ENCODE measurements around the gene CDC123. TPM values are rescaled to one million over a fixed set of nuclear protein-coding genes. Genes with fewer than 3 reads are reported as not detected.

Gene CDC123
- total RNA-seq, 1 donor from 2014 or later = 71.1 TPM

- H3K9me3 Mint-ChIP-seq (ENCODE audit: low read depth) = no peaks in the 10 kb centered on the region
- H3K4me3 Mint-ChIP-seq (ENCODE audit: low read depth) = no peak overlapping the region
- H3K36me3 Mint-ChIP-seq (ENCODE audit: insufficient read depth) = peaks cover 30% of the 10 kb centered on the region
- no peak for DNase-seq (ENCODE audit: low spot score, unreplicated experiment)
- peaks cover 4% of the 10 kb centered on the region for H3K4me1 Mint-ChIP-seq (ENCODE audit: low read depth)
- no peak for TF ChIP-seq CTCF (IDR thresholded peaks at IDR 0.05; ENCODE audit: unreplicated experiment)
- peak overlapping the region; percentile 77 for H3K27ac Mint-ChIP-seq
- H3K27me3 Mint-ChIP-seq = no peaks in the 10 kb centered on the region
These were observed 39.2 kb downstream of the CDC123 start for GRCh38 chr10:12235116-12235694.

GRCh38 chr10:12235796-12236195 lies 39.8 kb downstream of the CDC123 start:
- H3K9me3 Mint-ChIP-seq (ENCODE audit: low read depth) = no peaks in the 10 kb centered on the region
- H3K4me3 Mint-ChIP-seq (ENCODE audit: low read depth) = no peak overlapping the region
- DNase-seq (ENCODE audit: low spot score, unreplicated experiment) = no peak
- peaks cover 4% of the 10 kb centered on the region for H3K4me1 Mint-ChIP-seq (ENCODE audit: low read depth)
- no peak for TF ChIP-seq CTCF (IDR thresholded peaks at IDR 0.05; ENCODE audit: unreplicated experiment)
- peaks cover 29% of the 10 kb centered on the region for H3K36me3 Mint-ChIP-seq (ENCODE audit: insufficient read depth)
- peak overlapping the region; percentile 69 for H3K27ac Mint-ChIP-seq
- no peaks in the 10 kb centered on the region for H3K27me3 Mint-ChIP-seq

- Mint-ChIP-seq H3K4me3 (ENCODE audit: low read depth) (no peak overlapping the region), H3K27me3 (no peaks in the 10 kb centered on the region), H3K4me1 (ENCODE audit: low read depth) (peaks cover 4% of the 10 kb centered on the region), H3K9me3 (ENCODE audit: low read depth) (no peaks in the 10 kb centered on the region), H3K36me3 (ENCODE audit: insufficient read depth) (peaks cover 32% of the 10 kb centered on the region), H3K27ac (no peak overlapping the region)
- DNase-seq (ENCODE audit: low spot score, unreplicated experiment) = no peak
- no peak for TF ChIP-seq CTCF (IDR thresholded peaks at IDR 0.05; ENCODE audit: unreplicated experiment)
These were observed 41.6 kb downstream of the CDC123 start for GRCh38 chr10:12237265-12238220.

- DNase-seq (ENCODE audit: low spot score, unreplicated experiment) = no peak
- TF ChIP-seq CTCF (IDR thresholded peaks at IDR 0.05; ENCODE audit: unreplicated experiment) = no peak
- Mint-ChIP-seq H3K9me3 (ENCODE audit: low read depth) (no peaks in the 10 kb centered on the region), H3K27me3 (no peaks in the 10 kb centered on the region), H3K4me3 (ENCODE audit: low read depth) (no peak overlapping the region), H3K27ac (no peak overlapping the region), H3K4me1 (ENCODE audit: low read depth) (peaks cover 4% of the 10 kb centered on the region), H3K36me3 (ENCODE audit: insufficient read depth) (peaks cover 30% of the 10 kb centered on the region)
These were observed 42.8 kb downstream of the CDC123 start for GRCh38 chr10:12238821-12239220.

- Mint-ChIP-seq H3K27me3 (no peaks in the 10 kb centered on the region), H3K9me3 (ENCODE audit: low read depth) (no peaks in the 10 kb centered on the region), H3K27ac (peak overlapping the region; percentile 71), H3K4me3 (ENCODE audit: low read depth) (no peak overlapping the region), H3K4me1 (ENCODE audit: low read depth) (no peaks in the 10 kb centered on the region), H3K36me3 (ENCODE audit: insufficient read depth) (peaks cover 29% of the 10 kb centered on the region)
- no peak for DNase-seq (ENCODE audit: low spot score, unreplicated experiment)
- no peak for TF ChIP-seq CTCF (IDR thresholded peaks at IDR 0.05; ENCODE audit: unreplicated experiment)
These were observed 46.0 kb downstream of the CDC123 start for GRCh38 chr10:12241810-12242529.

Measured in progenitor cell of endocrine pancreas (in vitro differentiated cells).